ENCODE data around the gene GMEB1. TPM values are rescaled to one million over a fixed set of nuclear protein-coding genes. Genes with fewer than 3 reads are reported as not detected.
A peak's percentile ranks its signal among the peaks of the same experiment; 100 is the strongest.
"Not testable (repeated sequence)": the region's sequence is repeated elsewhere in the genome, so short reads cannot be mapped to it uniquely, and the experiment has no call there.

GMEB1 gene
- total and polyA plus RNA-seq, 3 experiments from 2014 or later: 21.3 to 24.3 (median 21.8) TPM

GRCh38 chr1:28644494-28644893, 24.1 kb upstream of the GMEB1 start:
- H3K4me1 ChIP-seq (ENCODE audit: insufficient read depth, low read length): peaks cover 49% of the 10 kb centered on the region
- H3K4me3 ChIP-seq (ENCODE audit: low read length): peak overlapping the region; percentile 98
- no peaks in the 10 kb centered on the region for H3K36me3 ChIP-seq (ENCODE audit: insufficient read depth, low read length)
- no peaks in the 10 kb centered on the region for H3K9me3 ChIP-seq (ENCODE audit: low read length)
- Mint-ChIP-seq H3K27ac (peak overlapping the region; percentile 91 to 100 (median 98)), H3K27me3 (peaks cover 0 to 10% of the 10 kb centered on the region in 2 donors), H3K36me3 (peaks cover 0 to 15% (median 0%) of the 10 kb centered on the region in 3 donors), H3K4me1 (peaks cover 55 to 76% (median 69%) of the 10 kb centered on the region in 3 donors), H3K9me3 (no peaks in the 10 kb centered on the region), H3K4me3 (peak overlapping the region; percentile 94 to 99 (median 98))
- peak overlapping the region; percentile 91 for H3K27ac ChIP-seq (ENCODE audit: low read depth, low read length)
- H3K27me3 ChIP-seq (ENCODE audit: insufficient read depth, low read length, poor library complexity, severe bottlenecking): no peaks in the 10 kb centered on the region
- ChIA-PET CTCF (interaction anchor here (1.1 to 4.0 kb wide), 5 partner anchors 23 to 232 kb away, joined by 3 to 40 read pairs (median 13); partner anchors contain the start of genes GMEB1 and YTHDF2), POLR2A (interaction anchor here (0.6 to 3.2 kb wide), 7 partner anchors 24 to 394 kb away, joined by 3 to 66 read pairs (median 6); partner anchors contain the start of genes GMEB1, TRNAU1AP and YTHDF2)
- no peak for DNase-seq

DNA sequence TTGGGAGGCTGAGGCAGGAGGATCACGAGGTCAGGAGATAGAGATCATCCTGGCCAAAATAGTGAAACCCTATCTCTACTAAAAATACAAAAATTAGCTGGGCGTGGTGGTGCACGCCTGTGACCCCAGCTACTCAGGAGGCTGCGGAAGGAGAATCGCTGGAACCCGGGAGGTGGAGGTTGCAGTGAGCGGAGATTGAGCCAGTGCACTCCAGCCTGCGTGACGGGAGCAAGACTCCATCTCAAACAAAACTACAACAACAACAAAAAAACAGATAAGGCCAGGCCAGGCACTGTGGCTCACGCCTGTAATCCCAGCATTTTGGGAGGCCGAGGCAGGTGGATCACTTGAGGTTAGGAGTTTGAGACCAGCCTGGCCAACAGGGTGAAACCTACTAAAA, 23.2 kb upstream of the GMEB1 start:
- H3K27ac ChIP-seq (ENCODE audit: low read depth, low read length); H3K9me3 ChIP-seq (ENCODE audit: low read length); DNase-seq; H3K27me3 ChIP-seq (ENCODE audit: insufficient read depth, low read length, poor library complexity, severe bottlenecking); H3K4me3 ChIP-seq (ENCODE audit: low read length); H3K9me3 Mint-ChIP-seq; H3K4me3 Mint-ChIP-seq; H3K36me3 ChIP-seq (ENCODE audit: insufficient read depth, low read length): not testable (repeated sequence)
- H3K4me1 ChIP-seq (ENCODE audit: insufficient read depth, low read length): peaks cover 47% of the 10 kb centered on the region
- peak overlapping the region in 2 of 8 donors; percentile 47 to 73 for H3K27ac Mint-ChIP-seq
- peaks cover 0 to 10% of the 10 kb centered on the region in 2 donors for H3K27me3 Mint-ChIP-seq
- H3K4me1 Mint-ChIP-seq: peaks cover 51 to 69% (median 63%) of the 10 kb centered on the region in 3 donors
- peaks cover 0 to 13% (median 0%) of the 10 kb centered on the region in 3 donors for H3K36me3 Mint-ChIP-seq
- ChIA-PET POLR2A (interaction anchor here (0.6 to 0.7 kb wide), 2 partner anchors 55 to 80 kb away, joined by 3 to 6 read pairs; no protein-coding TSS in a partner anchor), CTCF (interaction anchor here (1.5 to 4.0 kb wide), 2 partner anchors 22 to 91 kb away, joined by 6 to 31 read pairs; partner anchors contain the start of genes GMEB1 and YTHDF2)

GRCh38 chr1:28646040-28646439, 22.5 kb upstream of the GMEB1 start:
- Mint-ChIP-seq H3K27ac (peak overlapping the region in 4 of 8 donors; percentile 35 to 81 (median 72)), H3K4me1 (peaks cover 46 to 63% (median 56%) of the 10 kb centered on the region in 3 donors)
- CTCF ChIA-PET: interaction anchor here (1.5 to 4.0 kb wide), 2 partner anchors 22 to 91 kb away, joined by 6 to 31 read pairs; partner anchors contain the start of genes GMEB1 and YTHDF2

GRCh38 chr1:28648008-28648473, 20.5 kb upstream of the GMEB1 start:
- Histone ChIP-seq H3K9me3 (ENCODE audit: low read length) (no peaks in the 10 kb centered on the region), H3K27me3 (ENCODE audit: insufficient read depth, low read length, poor library complexity, severe bottlenecking) (no peaks in the 10 kb centered on the region), H3K4me1 (ENCODE audit: insufficient read depth, low read length) (peaks cover 30% of the 10 kb centered on the region), H3K27ac (ENCODE audit: low read depth, low read length) (peak overlapping the region; percentile 99), H3K4me3 (ENCODE audit: low read length) (peak overlapping the region; percentile 89), H3K36me3 (ENCODE audit: insufficient read depth, low read length) (no peaks in the 10 kb centered on the region)
- peaks cover 0 to 10% of the 10 kb centered on the region in 2 donors for H3K27me3 Mint-ChIP-seq
- no peaks in the 10 kb centered on the region for H3K9me3 Mint-ChIP-seq
- peak; percentile 82 to 95 (median 94) for DNase-seq
- peaks cover 0 to 5% (median 0%) of the 10 kb centered on the region in 3 donors for H3K36me3 Mint-ChIP-seq
- peak overlapping the region; percentile 95 to 100 (median 99) for H3K27ac Mint-ChIP-seq
- POLR2A ChIA-PET: interaction anchor here (0.6 to 2.3 kb wide), 17 partner anchors 17 to 535 kb away, joined by 3 to 83 read pairs (median 4); partner anchors contain the start of genes GMEB1, MED18, SRSF4 and TRNAU1AP
- peak overlapping the region; percentile 79 to 92 (median 90) for H3K4me3 Mint-ChIP-seq
- peaks cover 29 to 43% (median 37%) of the 10 kb centered on the region in 3 donors for H3K4me1 Mint-ChIP-seq
- CTCF ChIA-PET: interaction anchor here (1.2 to 2.7 kb wide), 5 partner anchors 20 to 89 kb away, joined by 3 to 14 read pairs (median 7); partner anchors contain the start of genes GMEB1 and YTHDF2

More at GRCh38 chr1:28646040-28646439, 22.5 kb upstream of the GMEB1 start:
- H3K36me3 ChIP-seq (ENCODE audit: insufficient read depth, low read length): no peaks in the 10 kb centered on the region
- peaks cover 41% of the 10 kb centered on the region for H3K4me1 ChIP-seq (ENCODE audit: insufficient read depth, low read length)
- POLR2A ChIA-PET: interaction anchor here (0.7 to 1.2 kb wide), 3 partner anchors 35 to 91 kb away, joined by 3 read pairs; partner anchors contain the start of gene YTHDF2
- no peaks in the 10 kb centered on the region for H3K9me3 ChIP-seq (ENCODE audit: low read length)
- no peaks in the 10 kb centered on the region for H3K27me3 ChIP-seq (ENCODE audit: insufficient read depth, low read length, poor library complexity, severe bottlenecking)
- Mint-ChIP-seq H3K27me3 (peaks cover 0 to 10% of the 10 kb centered on the region in 2 donors), H3K36me3 (peaks cover 0 to 13% (median 0%) of the 10 kb centered on the region in 3 donors), H3K4me3 (peak overlapping the region in 2 of 7 donors; percentile 36 to 40), H3K9me3 (no peaks in the 10 kb centered on the region)
- no peak for DNase-seq
- H3K4me3 ChIP-seq (ENCODE audit: low read length): no peak overlapping the region
- peak overlapping the region; percentile 18 for H3K27ac ChIP-seq (ENCODE audit: low read depth, low read length)

DNA sequence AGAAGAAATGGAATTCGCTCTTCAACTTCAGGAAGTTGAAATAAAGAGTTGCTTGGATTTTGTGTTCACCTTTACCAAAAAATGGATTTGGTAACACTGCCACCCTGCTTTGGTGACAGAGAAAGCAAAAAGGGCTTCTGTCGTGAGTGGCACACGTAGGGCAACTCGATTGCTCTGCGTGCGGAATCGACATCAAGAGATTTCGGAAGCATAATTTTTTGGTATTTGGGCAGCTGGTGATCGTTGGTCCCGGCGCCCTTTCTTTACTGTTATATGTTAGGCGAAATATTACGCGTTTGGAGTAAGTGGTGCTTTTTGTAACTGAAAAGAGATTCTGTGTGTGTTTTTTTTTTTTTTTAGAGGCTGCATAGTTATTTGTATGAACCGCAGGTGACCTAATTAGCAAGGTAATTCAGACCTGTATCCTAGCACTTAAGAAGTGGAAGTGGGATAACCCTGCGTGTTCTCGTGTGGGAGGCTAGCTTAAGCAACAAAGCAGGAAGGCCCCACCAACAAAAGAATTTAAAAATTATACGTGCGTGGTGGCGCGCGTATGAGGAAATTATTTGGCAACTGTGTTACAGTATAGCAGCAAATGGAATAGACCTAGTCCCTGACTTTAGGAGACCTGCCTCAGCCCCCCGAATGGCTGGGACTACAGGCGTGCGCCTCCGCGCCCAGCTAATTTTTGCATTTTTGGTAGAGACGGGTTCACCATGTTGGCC, 19.9 kb upstream of the GMEB1 start, which contains the start of gene RNU11:
Gene RNU11, plus strand, starts transcription at position 127 of the 725 bp plus-strand sequence.
- Histone ChIP-seq H3K36me3 (ENCODE audit: insufficient read depth, low read length) (no peaks in the 10 kb centered on the region), H3K4me1 (ENCODE audit: insufficient read depth, low read length) (peaks cover 30% of the 10 kb centered on the region), H3K27ac (ENCODE audit: low read depth, low read length) (peak within 1 kb of the TSS; percentile 99), H3K27me3 (ENCODE audit: insufficient read depth, low read length, poor library complexity, severe bottlenecking) (no peaks in the 10 kb centered on the region), H3K9me3 (ENCODE audit: low read length) (no peaks in the 10 kb centered on the region), H3K4me3 (ENCODE audit: low read length) (peak within 1 kb of the TSS; percentile 89)
- CTCF ChIA-PET: interaction anchor here (1.2 to 2.7 kb wide), 5 partner anchors 20 to 88 kb away, joined by 3 to 14 read pairs (median 7); partner anchors contain the start of genes GMEB1 and YTHDF2
- Mint-ChIP-seq H3K36me3 (no peaks in the 10 kb centered on the region), H3K27me3 (peaks cover 0 to 6% of the 10 kb centered on the region in 2 donors), H3K4me1 (peaks cover 24 to 37% (median 33%) of the 10 kb centered on the region in 3 donors), H3K4me3 (peak within 1 kb of the TSS; percentile 79 to 92 (median 90)), H3K9me3 (no peaks in the 10 kb centered on the region), H3K27ac (peak within 1 kb of the TSS; percentile 95 to 100 (median 99))
- peak; percentile 75 to 94 (median 93) for DNase-seq
- POLR2A ChIA-PET: interaction anchor here (0.5 to 2.3 kb wide), 20 partner anchors 12 to 535 kb away, joined by 3 to 83 read pairs (median 4); partner anchors contain the start of genes GMEB1, MED18, SRSF4 and TRNAU1AP

- H3K4me3 Mint-ChIP-seq; H3K9me3 ChIP-seq (ENCODE audit: low read length); H3K4me3 ChIP-seq (ENCODE audit: low read length); H3K27me3 ChIP-seq (ENCODE audit: insufficient read depth, low read length, poor library complexity, severe bottlenecking); H3K9me3 Mint-ChIP-seq; H3K27me3 Mint-ChIP-seq; H3K36me3 ChIP-seq (ENCODE audit: insufficient read depth, low read length); CTCF ChIA-PET; H3K36me3 Mint-ChIP-seq; H3K27ac ChIP-seq (ENCODE audit: low read depth, low read length); H3K27ac Mint-ChIP-seq; DNase-seq; H3K4me1 ChIP-seq (ENCODE audit: insufficient read depth, low read length): not testable (repeated sequence)
- peaks cover 9 to 13% (median 12%) of the 10 kb centered on the region in 3 donors for H3K4me1 Mint-ChIP-seq
- POLR2A ChIA-PET: interaction anchor here (0.9 kb wide), 1 partner anchor 15 kb away, joined by 3 read pairs; the partner anchor contains the start of gene GMEB1
Observed at GRCh38 chr1:28653063-28653462, 15.5 kb upstream of the GMEB1 start.

GRCh38 chr1:28653870-28654269, 14.7 kb upstream of the GMEB1 start:
- H3K27ac Mint-ChIP-seq; DNase-seq; H3K4me3 ChIP-seq (ENCODE audit: low read length); H3K27me3 Mint-ChIP-seq; H3K9me3 ChIP-seq (ENCODE audit: low read length); H3K4me3 Mint-ChIP-seq; H3K4me1 Mint-ChIP-seq; H3K36me3 Mint-ChIP-seq; H3K27ac ChIP-seq (ENCODE audit: low read depth, low read length); H3K4me1 ChIP-seq (ENCODE audit: insufficient read depth, low read length); H3K36me3 ChIP-seq (ENCODE audit: insufficient read depth, low read length); H3K27me3 ChIP-seq (ENCODE audit: insufficient read depth, low read length, poor library complexity, severe bottlenecking); H3K9me3 Mint-ChIP-seq: not testable (repeated sequence)
- ChIA-PET CTCF (interaction anchor here (1.4 kb wide), 1 partner anchor 11 kb away, joined by 3 read pairs; no protein-coding TSS in a partner anchor), POLR2A (interaction anchor here (0.6 kb wide), 1 partner anchor 10 kb away, joined by 4 read pairs; no protein-coding TSS in a partner anchor)

Measured in CD8-positive, alpha-beta memory T cell (primary cell).